ENCODE results near the gene TMEM184A. TPM values are rescaled to one million over a fixed set of nuclear protein-coding genes. Genes with fewer than 3 reads are reported as not detected.

TMEM184A gene
- total and polyA plus RNA-seq, 2 of the 8 experiments (the other 6 are each of a cell fraction or from before 2014, with no cell fraction given), result 1.8 to 2.1 TPM

DNA sequence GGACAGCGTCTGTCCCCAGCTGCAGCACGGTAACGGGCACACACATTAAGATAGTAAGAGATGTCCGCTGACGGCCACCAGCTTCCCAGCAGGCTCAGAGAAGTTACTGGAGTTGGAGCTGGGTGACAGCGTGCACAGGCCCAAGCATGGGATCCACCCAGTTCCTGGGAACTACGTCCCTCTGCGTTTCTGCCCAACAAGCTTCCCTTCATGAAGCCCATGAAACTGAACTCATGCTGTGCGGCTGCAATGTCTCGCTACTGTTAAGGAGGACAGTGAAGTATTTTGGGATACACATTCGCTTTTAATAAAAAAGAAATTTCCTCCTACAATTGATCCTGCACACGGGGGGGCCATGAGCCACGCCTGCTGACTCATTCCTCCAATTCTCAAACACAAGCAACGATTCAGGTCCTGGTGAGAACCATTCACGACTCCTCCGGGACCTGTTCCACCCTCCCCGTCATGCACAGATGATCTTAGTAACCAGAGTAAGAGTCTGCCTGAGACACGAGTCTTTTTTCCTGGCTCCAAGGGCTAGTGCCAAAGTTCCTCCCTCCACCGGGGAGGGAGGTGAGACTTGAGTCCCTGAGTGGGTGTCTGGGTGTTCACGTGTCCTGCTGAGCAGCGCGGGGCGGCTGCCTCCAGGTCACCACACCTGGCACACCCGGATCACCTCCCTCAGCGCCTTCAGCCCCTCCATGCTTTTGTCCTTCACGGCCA, 11.2 kb upstream of the TMEM184A start:
- FAIRE-seq (no peak), DNase-seq (ENCODE audit: low read depth in 1 of 2, low spot score in 2 of 2) (no peak)
- ChIA-PET POLR2A (ENCODE audit: partially characterized antibody) (interaction anchor here (0.9 to 1.4 kb wide), 2 partner anchors 11 to 23 kb away, joined by 3 read pairs; partner anchors contain the start of gene TMEM184A), CTCF (ENCODE audit: partially characterized antibody) (interaction anchor here (0.9 to 1.7 kb wide), 2 partner anchors 11 to 23 kb away, joined by 4 read pairs; partner anchors contain the start of gene TMEM184A)
- Histone ChIP-seq H3K4me3 (ENCODE audit: extremely low read depth in 1 of 4, insufficient read depth in 2 of 4, low read depth in 3 of 4, low read length in 4 of 4) (peak overlapping the region in 1 of 4 experiments; percentile 2; a peak in 1 of 8 replicates), H3K79me1 (ENCODE audit: low read depth, low read length) (no peaks in the 10 kb centered on the region; the same call in 1 of the 2 replicates), H3K18ac (ENCODE audit: extremely low read depth, low read length) (peak overlapping the region; percentile 36; the same call in 1 of the 2 replicates), H2AFZ (ENCODE audit: low read length) (no peak overlapping the region), H3K4ac (replicated peaks; ENCODE audit: insufficient read length, low read depth, low read length) (no peak overlapping the region), H3K4me1 (replicated peaks in 1 of 4; ENCODE audit: control insufficient read depth in 3 of 4, insufficient read depth in 4 of 4, low read length in 3 of 4) (peaks cover 0 to 17% (median 10%) of the 10 kb centered on the region in 4 experiments; a peak in 5 of 7 replicates), H4K91ac (replicated peaks; ENCODE audit: insufficient read length, low read length) (peak overlapping the region; percentile 53), H3K27me3 (replicated peaks in 1 of 4; ENCODE audit: control insufficient read depth in 3 of 4, extremely low read depth in 1 of 4, insufficient read depth in 3 of 4, low read length in 3 of 4) (no peaks in the 10 kb centered on the region; a peak in 2 of 7 replicates), H3K23me2 (ENCODE audit: low read depth, low read length) (no peaks in the 10 kb centered on the region; the same call in 1 of the 2 replicates), H4K8ac (ENCODE audit: extremely low read depth, insufficient read depth, low read length) (no peak overlapping the region), H3K36me3 (ENCODE audit: control insufficient read depth in 2 of 4, insufficient read depth in 4 of 4, low read length in 3 of 4) (peaks cover 0 to 15% (median 3%) of the 10 kb centered on the region in 4 experiments; a peak in 2 of 8 replicates), H3K56ac (replicated peaks; ENCODE audit: insufficient read length, low read depth, low read length) (no peak overlapping the region), H3K14ac (ENCODE audit: insufficient read length) (no peak overlapping the region), H3K79me2 (ENCODE audit: control insufficient read depth in 1 of 2, insufficient read depth in 2 of 2, low read length in 2 of 2) (no peaks in the 10 kb centered on the region), H2BK20ac (ENCODE audit: low read length) (peak overlapping the region; percentile 8), H3K9ac (replicated peaks in 1 of 4; ENCODE audit: extremely low read depth in 1 of 4, low read depth in 3 of 4, low read length in 3 of 4) (peak overlapping the region in 1 of 4 experiments; percentile 44; a peak in 3 of 7 replicates), H2AK5ac (ENCODE audit: low read depth, low read length) (no peak overlapping the region; the same call in 1 of the 2 replicates), H3K9me3 (ENCODE audit: insufficient read depth in 2 of 2, low read depth in 1 of 2, low read length in 1 of 2) (no peaks in the 10 kb centered on the region), H2BK5ac (ENCODE audit: low read depth, low read length) (peak overlapping the region; percentile 41; the same call in 1 of the 2 replicates), H3K23ac (ENCODE audit: insufficient read length) (no peak overlapping the region), H2BK120ac (replicated peaks; ENCODE audit: low read depth, low read length) (no peak overlapping the region), H3K27ac (ENCODE audit: low read depth, low read length) (0 out of 2 replicates have a peak overlapping the region, but pooled peaks have one; percentile 13), H2BK12ac (ENCODE audit: low read depth, low read length) (peak overlapping the region; percentile 75; the same call in 1 of the 2 replicates), H2BK15ac (ENCODE audit: low read length) (no peak overlapping the region), H3K4me2 (ENCODE audit: insufficient read depth in 1 of 2, low read depth in 2 of 2, low read length in 2 of 2) (peak overlapping the region; percentile 19 to 55; a peak in 2 of 4 replicates), H4K5ac (ENCODE audit: insufficient read length, low read depth, low read length) (no peak overlapping the region), H4K20me1 (replicated peaks in 1 of 2; ENCODE audit: control insufficient read depth in 1 of 2, insufficient read depth in 2 of 2, low read length in 2 of 2) (no peaks in the 10 kb centered on the region)
- 64% methylated on average over 26 of the region's 26 CpGs; no CpG with 5 or more reads in 1 of the 2 experiments for WGBS, 2 experiments (ENCODE audit: extremely low coverage in 1 of 2, insufficient coverage in 1 of 2, insufficient read length in 1 of 2, insufficient replicate concordance in 2 of 2, low coverage in 1 of 2, low lambda C conversion rate in 2 of 2, missing lambda C conversion rate in 1 of 2)
- TF ChIP-seq EP300 (IDR thresholded peaks at IDR 0.05; ENCODE audit: borderline replicate concordance in 1 of 2, low read depth in 2 of 2, low read length in 2 of 2), result no peak
- TF ChIP-seq RAD21 (IDR thresholded peaks at IDR 0.05 in 1 of 2, conservative IDR thresholded peaks at IDR 0.05 in 1 of 2; ENCODE audit: low read depth in 2 of 2, low read length in 2 of 2), result no peak
- no peak for TF ChIP-seq SP4 (IDR thresholded peaks at IDR 0.05; ENCODE audit: low read length)
- no peak for TF ChIP-seq CTBP2 (IDR thresholded peaks at IDR 0.05; ENCODE audit: borderline replicate concordance, insufficient read depth, insufficient read length, low read length)
- no peak for TF ChIP-seq RNF2 (IDR thresholded peaks at IDR 0.05; ENCODE audit: borderline replicate concordance, low read depth, low read length, missing control alignments, poor library complexity, severe bottlenecking)
- TF ChIP-seq SRF (IDR thresholded peaks at IDR 0.05; ENCODE audit: low read depth, low read length), result no peak
- TF ChIP-seq POLR2AphosphoS5 (IDR thresholded peaks at IDR 0.05; ENCODE audit: low read depth, low read length), result no peak
- no peak for TF ChIP-seq KDM4A (IDR thresholded peaks at IDR 0.05; ENCODE audit: low read depth, low read length, severe bottlenecking)
- no peak for TF ChIP-seq CBX5 (IDR thresholded peaks at IDR 0.05; ENCODE audit: low read depth, low read length)
- TF ChIP-seq CREB1 (IDR thresholded peaks at IDR 0.05), result no peak
